WTC11 (cell line): Measurements from ENCODE around the gene TTC21A. TPM values are rescaled to one million over a fixed set of nuclear protein-coding genes. Genes with fewer than 3 reads are reported as not detected.

Experiments
- ATAC-seq: fragments of 200-7000 bp; cut with Tn5 transposase; 2 replicates; pipeline ENCODE4 v1.10.0; 2021; ENCODE audit warnings: mild to moderate bottlenecking, moderate library complexity
- CTCF ChIA-PET: fragments of 300-600 bp; sonication (Branson Sonifier 250); formaldehyde crosslinking; loops from one replicate; lab custom pipeline; 2021; ENCODE audit warnings: antibody characterized with exemption; lab: Charles Lee
- POLR2A ChIA-PET: fragments of 350-600 bp; sonication (Branson Sonifier 250); formaldehyde crosslinking; loops from one replicate; lab custom pipeline; 2021; ENCODE audit warnings: antibody characterized with exemption; lab: Charles Lee
- DNase-seq: peaks from one replicate; pipeline ENCODE4 v3.0.0; 2021; ENCODE audit warnings: low spot score
- H3K27ac Mint-ChIP-seq: 2 replicates; pipeline ENCODE4 v1.8.0; 2021; ENCODE audit warnings: mixed read lengths
- H3K27me3 Mint-ChIP-seq: 2 replicates; pipeline ENCODE4 v1.8.0; 2021; ENCODE audit warnings: low read depth, mild to moderate bottlenecking, moderate library complexity, mixed read lengths
- H3K36me3 Mint-ChIP-seq: 2 replicates; pipeline ENCODE4 v1.8.0; 2021; ENCODE audit warnings: mixed read lengths
- H3K4me1 Mint-ChIP-seq: 2 replicates; pipeline ENCODE4 v1.8.0; 2022; ENCODE audit warnings: mixed read lengths
- H3K4me3 Mint-ChIP-seq: 2 replicates; pipeline ENCODE4 v1.8.0; 2021; ENCODE audit warnings: mild to moderate bottlenecking, moderate library complexity, mixed read lengths
- H3K9me3 Mint-ChIP-seq: 2 replicates; pipeline ENCODE4 v1.8.0; 2021; ENCODE audit warnings: mixed read lengths
- AR ChIP-seq: fragments of 250-450 bp; sonication (Bioruptor Pico); IDR thresholded peaks from 2 replicates; pipeline ENCODE4 v1.9.0; 2021; ENCODE audit warnings: mild to moderate bottlenecking
- ATF2 ChIP-seq: sonication (generic); formaldehyde crosslinking; IDR thresholded peaks from 2 replicates; pipeline ENCODE4 v1.8.1; 2022; ENCODE audit warnings: low read depth, missing genetic modification reagents, borderline replicate concordance
- CTCF ChIP-seq: fragments of 200-600 bp; IDR thresholded peaks from 2 replicates; pipeline ENCODE4 v1.8.0; 2022; ENCODE audit warnings: antibody characterized with exemption
- ESRRA ChIP-seq: sonication (generic); formaldehyde crosslinking; IDR thresholded peaks from 2 replicates; pipeline ENCODE4 v1.8.1; 2022; ENCODE audit warnings: mild to moderate bottlenecking, missing genetic modification reagents, borderline replicate concordance
- FOXJ3 ChIP-seq: sonication (generic); formaldehyde crosslinking; IDR thresholded peaks from 2 replicates; pipeline ENCODE4 v1.9.0; 2021; ENCODE audit warnings: missing genetic modification reagents, mild to moderate bottlenecking, borderline replicate concordance
- FOXK1 ChIP-seq: sonication (generic); formaldehyde crosslinking; IDR thresholded peaks from 2 replicates; pipeline ENCODE4 v1.8.0; 2022; ENCODE audit warnings: mild to moderate bottlenecking, moderate library complexity, missing genetic modification reagents
- FOXP1 ChIP-seq: sonication (generic); formaldehyde crosslinking; IDR thresholded peaks from 2 replicates; pipeline ENCODE4 v1.8.0; 2022; ENCODE audit warnings: missing genetic modification reagents, mild to moderate bottlenecking, moderate library complexity, borderline replicate concordance
- GTF2I ChIP-seq: fragments of 250-450 bp; sonication (Bioruptor Pico); conservative IDR thresholded peaks from 2 replicates; pipeline ENCODE4 v1.4.0; 2021; ENCODE audit warnings: mild to moderate bottlenecking
- HMGA2 ChIP-seq: fragments of 250-450 bp; sonication (Bioruptor Pico); IDR thresholded peaks from 2 replicates; pipeline ENCODE4 v1.4.0; 2021; ENCODE audit warnings: mild to moderate bottlenecking, moderate library complexity
- MXD4 ChIP-seq: fragments of 250-450 bp; sonication (Bioruptor Pico); IDR thresholded peaks from 2 replicates; pipeline ENCODE4 v1.8.0; 2021; ENCODE audit warnings: mild to moderate bottlenecking, moderate library complexity, borderline replicate concordance
- NFATC4 ChIP-seq: fragments of 250-450 bp; sonication (Bioruptor Pico); IDR thresholded peaks from 2 replicates; pipeline ENCODE4 v1.9.0; 2021; ENCODE audit warnings: mild to moderate bottlenecking
- RORB ChIP-seq: fragments of 250-450 bp; sonication (Bioruptor Pico); IDR thresholded peaks from 2 replicates; pipeline ENCODE4 v1.9.0; 2021; ENCODE audit warnings: mild to moderate bottlenecking
- TCF7 ChIP-seq: sonication (generic); formaldehyde crosslinking; IDR thresholded peaks from 2 replicates; pipeline ENCODE4 v1.8.0; 2022; ENCODE audit warnings: mild to moderate bottlenecking, low read depth, missing genetic modification reagents, moderate library complexity
- USF1 ChIP-seq: sonication (generic); formaldehyde crosslinking; IDR thresholded peaks from 2 replicates; pipeline ENCODE4 v1.8.0; 2022; ENCODE audit warnings: mild to moderate bottlenecking, missing genetic modification reagents
- ZBTB43 ChIP-seq: sonication (generic); formaldehyde crosslinking; IDR thresholded peaks from 2 replicates; pipeline ENCODE4 v1.8.1; 2023; ENCODE audit warnings: mild to moderate bottlenecking, missing genetic modification reagents
- ZNF532 ChIP-seq: fragments of 250-450 bp; sonication (Bioruptor Pico); IDR thresholded peaks from 2 replicates; pipeline ENCODE4 v1.9.0; 2021; ENCODE audit warnings: mild to moderate bottlenecking, borderline replicate concordance
- total RNA-seq: library from RNA; stranded (reverse); gene quantifications from 3 replicates; pipeline ENCODE4 v1.2.3, GENCODE V29; 2021
- TF ChIP-seq, protein P1 (sequence below): sonication (generic); formaldehyde crosslinking; IDR thresholded peaks from 2 replicates; pipeline ENCODE4 v1.8.1; 2023; ENCODE audit warnings: mild to moderate bottlenecking, moderate library complexity, missing genetic modification reagents
- TF ChIP-seq, protein P2 (sequence below): sonication (generic); formaldehyde crosslinking; conservative IDR thresholded peaks from 2 replicates; pipeline ENCODE4 v1.8.1; 2022; ENCODE audit warnings: mild to moderate bottlenecking, missing genetic modification reagents

TTC21A gene
- total RNA-seq, 1 experiment from 2014 or later: 3.8 TPM

GRCh38 chr3:39184968-39185285, 77.4 kb downstream of the TTC21A start:
- Mint-ChIP-seq H3K9me3 (no peaks in the 10 kb centered on the region), H3K4me3 (no peak overlapping the region), H3K27me3 (peaks cover 7% of the 10 kb centered on the region), H3K27ac (no peak overlapping the region), H3K4me1 (peaks cover 22% of the 10 kb centered on the region), H3K36me3 (no peaks in the 10 kb centered on the region)
- ATAC-seq (no peak), DNase-seq (no peak)
- CTCF ChIA-PET: interaction anchor here (0.7 to 4.8 kb wide), 3 partner anchors 23 to 193 kb away, joined by 3 to 53 read pairs (median 3); no protein-coding TSS in a partner anchor
- POLR2A ChIA-PET: interaction anchor here (0.5 to 1.1 kb wide), 2 partner anchors 12 to 30 kb away, joined by 4 read pairs; no protein-coding TSS in a partner anchor
- TF ChIP-seq FOXP1 (CRISPR knock-in tag): no peak
- TF ChIP-seq FOXJ3: no peak
- no peak for TF ChIP-seq HMGA2
- no peak for TF ChIP-seq AR (CRISPR knock-in tag)
- TF ChIP-seq, protein P1, sequence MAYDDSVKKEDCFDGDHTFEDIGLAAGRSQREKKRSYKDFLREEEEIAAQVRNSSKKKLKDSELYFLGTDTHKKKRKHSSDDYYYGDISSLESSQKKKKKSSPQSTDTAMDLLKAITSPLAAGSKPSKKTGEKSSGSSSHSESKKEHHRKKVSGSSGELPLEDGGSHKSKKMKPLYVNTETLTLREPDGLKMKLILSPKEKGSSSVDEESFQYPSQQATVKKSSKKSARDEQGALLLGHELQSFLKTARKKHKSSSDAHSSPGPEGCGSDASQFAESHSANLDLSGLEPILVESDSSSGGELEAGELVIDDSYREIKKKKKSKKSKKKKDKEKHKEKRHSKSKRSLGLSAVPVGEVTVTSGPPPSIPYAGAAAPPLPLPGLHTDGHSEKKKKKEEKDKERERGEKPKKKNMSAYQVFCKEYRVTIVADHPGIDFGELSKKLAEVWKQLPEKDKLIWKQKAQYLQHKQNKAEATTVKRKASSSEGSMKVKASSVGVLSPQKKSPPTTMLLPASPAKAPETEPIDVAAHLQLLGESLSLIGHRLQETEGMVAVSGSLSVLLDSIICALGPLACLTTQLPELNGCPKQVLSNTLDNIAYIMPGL: no peak
- TF ChIP-seq CTCF: no peak
- no peak for TF ChIP-seq FOXK1 (CRISPR knock-in tag)
- TF ChIP-seq RORB: no peak
- no peak for TF ChIP-seq ATF2 (CRISPR knock-in tag)
- no peak for TF ChIP-seq ZBTB43 (CRISPR knock-in tag)
- TF ChIP-seq, protein P2, sequence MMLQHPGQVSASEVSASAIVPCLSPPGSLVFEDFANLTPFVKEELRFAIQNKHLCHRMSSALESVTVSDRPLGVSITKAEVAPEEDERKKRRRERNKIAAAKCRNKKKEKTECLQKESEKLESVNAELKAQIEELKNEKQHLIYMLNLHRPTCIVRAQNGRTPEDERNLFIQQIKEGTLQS: no peak
- no peak for TF ChIP-seq GTF2I (CRISPR knock-in tag)
- TF ChIP-seq ESRRA (CRISPR knock-in tag): no peak
- no peak for TF ChIP-seq USF1 (CRISPR knock-in tag)
- no peak for TF ChIP-seq NFATC4 (CRISPR knock-in tag)
- no peak for TF ChIP-seq TCF7 (CRISPR knock-in tag)
- no peak for TF ChIP-seq MXD4 (CRISPR knock-in tag)
- no peak for TF ChIP-seq ZNF532 (CRISPR knock-in tag)
